Measurements from ENCODE around the gene FKBP9.
A peak's percentile ranks its signal among the peaks of the same experiment; 100 is the strongest.
"Not testable (repeated sequence)": the region's sequence is repeated elsewhere in the genome, so short reads cannot be mapped to it uniquely, and the experiment has no call there.

FKBP9 gene

GRCh38 chr7:32957326-32958045 is at the start of gene FKBP9:
TSS of gene FKBP9 (plus strand) at chr7:32957440. CDS start at chr7:32957574, 134 bp downstream.
- DNase-seq (ENCODE audit: low read depth in 1 of 2, low spot score in 1 of 2) = peak; percentile 96 to 97
- in situ Hi-C loops (cut with HindIII; ENCODE audit: low pct_unique_long_range_greater_than_20kb, low sequenced_read_pairs) = no loop called here
- no peak for TF ChIP-seq JUND (IDR thresholded peaks at IDR 0.05; ENCODE audit: low read depth)

DNA sequence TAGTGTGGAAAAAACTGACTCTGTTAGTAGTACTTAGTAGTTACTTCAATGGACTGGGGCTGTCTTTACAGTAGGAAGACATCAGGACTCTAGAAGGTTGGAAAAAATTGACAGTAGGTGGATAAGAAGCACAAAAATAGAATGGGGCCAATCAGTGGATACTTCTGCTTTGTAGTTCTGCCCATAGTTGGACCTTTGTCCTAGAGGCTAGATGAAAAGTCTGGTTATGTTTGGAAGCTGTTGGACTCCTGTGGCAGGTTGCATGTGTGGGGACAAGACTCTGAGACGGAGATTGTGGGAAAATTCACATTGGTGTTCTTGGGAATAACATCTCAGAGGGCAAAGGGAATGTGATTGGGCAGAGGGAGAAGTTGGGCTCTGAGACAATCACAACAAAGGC is 47.0 kb upstream of the FKBP9 start:
- DNase-seq (ENCODE audit: low read depth in 1 of 2, low spot score in 1 of 2) = no peak
- in situ Hi-C loops (cut with HindIII; ENCODE audit: low pct_unique_long_range_greater_than_20kb, low sequenced_read_pairs) = no loop called here
- no peak for TF ChIP-seq JUND (IDR thresholded peaks at IDR 0.05; ENCODE audit: low read depth)

GRCh38 chr7:32914184-32914583 is 43.1 kb upstream of the FKBP9 start:
- no peak for TF ChIP-seq JUND (IDR thresholded peaks at IDR 0.05; ENCODE audit: low read depth)
- no peak for DNase-seq (ENCODE audit: low read depth in 1 of 2, low spot score in 1 of 2)
- in situ Hi-C loops (cut with HindIII; ENCODE audit: low pct_unique_long_range_greater_than_20kb, low sequenced_read_pairs) = no loop called here

DNA sequence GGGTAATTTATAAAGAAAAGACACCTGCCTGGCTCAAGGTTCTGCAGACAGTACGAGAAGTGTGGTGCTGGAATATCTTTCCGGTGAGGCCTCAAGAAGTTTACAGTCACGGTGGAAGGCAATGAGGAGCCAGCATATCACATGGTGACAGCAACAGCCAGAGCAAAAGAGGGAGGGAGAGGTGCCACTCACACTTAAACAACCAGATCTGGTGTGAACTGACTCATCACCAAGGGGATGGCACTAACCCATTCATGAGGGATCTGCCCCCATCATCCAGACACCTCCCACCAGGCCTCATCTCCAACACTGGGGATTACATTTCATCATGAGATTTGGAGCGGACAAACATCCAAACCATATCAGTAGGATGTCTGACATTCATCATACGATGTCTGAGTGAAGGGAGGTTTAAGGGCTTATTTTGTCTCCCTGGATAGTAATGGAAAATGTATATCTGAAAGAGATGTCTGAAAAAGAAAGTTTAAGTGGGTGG is 42.2 kb upstream of the FKBP9 start:
- in situ Hi-C loops (cut with HindIII; ENCODE audit: low pct_unique_long_range_greater_than_20kb, low sequenced_read_pairs) = no loop called here
- no peak for DNase-seq (ENCODE audit: low read depth in 1 of 2, low spot score in 1 of 2)
- no peak for TF ChIP-seq JUND (IDR thresholded peaks at IDR 0.05; ENCODE audit: low read depth)

GRCh38 chr7:32916006-32916405 is 41.2 kb upstream of the FKBP9 start:
- no peak for DNase-seq (ENCODE audit: low read depth in 1 of 2, low spot score in 1 of 2)
- no peak for TF ChIP-seq JUND (IDR thresholded peaks at IDR 0.05; ENCODE audit: low read depth)
- in situ Hi-C loops (cut with HindIII; ENCODE audit: low pct_unique_long_range_greater_than_20kb, low sequenced_read_pairs) = no loop called here

- DNase-seq (ENCODE audit: low read depth in 1 of 2, low spot score in 1 of 2); in situ Hi-C loops (cut with HindIII; ENCODE audit: low pct_unique_long_range_greater_than_20kb, low sequenced_read_pairs): not testable (repeated sequence)
These were observed 40.2 kb upstream of the FKBP9 start for GRCh38 chr7:32916994-32917393.

- in situ Hi-C loops (cut with HindIII; ENCODE audit: low pct_unique_long_range_greater_than_20kb, low sequenced_read_pairs) = no loop called here
- no peak for DNase-seq (ENCODE audit: low read depth in 1 of 2, low spot score in 1 of 2)
- no peak for TF ChIP-seq JUND (IDR thresholded peaks at IDR 0.05; ENCODE audit: low read depth)
These were observed 35.3 kb upstream of the FKBP9 start for GRCh38 chr7:32921896-32922295.

- no peak for DNase-seq (ENCODE audit: low read depth in 1 of 2, low spot score in 1 of 2)
- in situ Hi-C loops (cut with HindIII; ENCODE audit: low pct_unique_long_range_greater_than_20kb, low sequenced_read_pairs) = no loop called here
- TF ChIP-seq JUND (IDR thresholded peaks at IDR 0.05; ENCODE audit: low read depth) = no peak
These were observed 28.4 kb upstream of the FKBP9 start for GRCh38 chr7:32928785-32929298.

GRCh38 chr7:32929430-32930143 is 27.7 kb upstream of the FKBP9 start:
- in situ Hi-C loops (cut with HindIII; ENCODE audit: low pct_unique_long_range_greater_than_20kb, low sequenced_read_pairs) = no loop called here
- no peak for TF ChIP-seq JUND (IDR thresholded peaks at IDR 0.05; ENCODE audit: low read depth)
- DNase-seq (ENCODE audit: low read depth in 1 of 2, low spot score in 1 of 2) = no peak

DNA sequence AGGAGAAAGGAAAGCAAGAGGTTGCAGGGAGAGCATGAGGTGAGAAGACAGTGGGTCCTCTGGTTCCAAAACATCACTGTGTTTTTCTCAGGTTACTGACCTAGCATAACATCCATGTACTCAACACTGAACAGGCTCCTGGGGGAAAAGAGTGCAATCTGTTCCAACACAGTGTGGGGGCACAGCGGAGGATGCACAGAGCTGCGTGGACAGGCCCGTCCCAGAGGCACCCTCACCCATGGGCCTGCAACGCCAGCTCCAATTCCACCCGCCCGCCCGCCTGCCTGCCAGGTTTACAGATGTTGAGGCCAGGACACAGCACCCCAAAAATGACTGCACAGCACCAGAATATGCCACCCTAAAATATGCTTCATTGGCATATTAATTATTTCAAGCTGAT is 26.9 kb upstream of the FKBP9 start:
- DNase-seq (ENCODE audit: low read depth in 1 of 2, low spot score in 1 of 2) = no peak
- in situ Hi-C loops (cut with HindIII; ENCODE audit: low pct_unique_long_range_greater_than_20kb, low sequenced_read_pairs) = no loop called here
- TF ChIP-seq JUND (IDR thresholded peaks at IDR 0.05; ENCODE audit: low read depth) = no peak

- TF ChIP-seq JUND (IDR thresholded peaks at IDR 0.05; ENCODE audit: low read depth) = no peak
- no peak for DNase-seq (ENCODE audit: low read depth in 1 of 2, low spot score in 1 of 2)
- in situ Hi-C loops (cut with HindIII; ENCODE audit: low pct_unique_long_range_greater_than_20kb, low sequenced_read_pairs) = no loop called here
These were observed 21.7 kb upstream of the FKBP9 start for GRCh38 chr7:32935558-32935957.

DNA sequence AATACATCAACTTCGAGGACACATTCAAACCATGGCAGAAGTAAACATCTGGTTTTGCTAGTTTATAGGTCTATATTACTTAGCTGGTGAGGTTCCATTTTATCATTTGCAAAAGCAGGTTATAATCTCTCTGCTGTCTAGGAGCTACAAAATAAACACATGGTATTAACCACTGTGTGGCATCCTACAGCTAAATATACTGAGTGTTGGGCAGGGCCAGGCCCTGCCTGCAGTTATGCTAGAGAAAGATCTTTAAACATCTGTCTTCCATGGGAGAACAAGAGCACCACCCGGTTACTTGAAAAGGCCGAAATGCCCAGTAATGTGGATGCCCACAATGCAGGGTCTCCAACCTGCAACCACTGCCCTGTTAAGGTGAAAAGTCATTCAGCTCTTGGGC is 20.6 kb upstream of the FKBP9 start:
- DNase-seq (ENCODE audit: low read depth in 1 of 2, low spot score in 1 of 2) = no peak
- in situ Hi-C loops (cut with HindIII; ENCODE audit: low pct_unique_long_range_greater_than_20kb, low sequenced_read_pairs) = no loop called here
- no peak for TF ChIP-seq JUND (IDR thresholded peaks at IDR 0.05; ENCODE audit: low read depth)
